ENCODE data around the gene MEIOC. TPM values are rescaled to one million over a fixed set of nuclear protein-coding genes. Genes with fewer than 3 reads are reported as not detected.

Gene MEIOC
- total RNA-seq, 1 experiment from 2014 or later: 3.5 TPM

DNA sequence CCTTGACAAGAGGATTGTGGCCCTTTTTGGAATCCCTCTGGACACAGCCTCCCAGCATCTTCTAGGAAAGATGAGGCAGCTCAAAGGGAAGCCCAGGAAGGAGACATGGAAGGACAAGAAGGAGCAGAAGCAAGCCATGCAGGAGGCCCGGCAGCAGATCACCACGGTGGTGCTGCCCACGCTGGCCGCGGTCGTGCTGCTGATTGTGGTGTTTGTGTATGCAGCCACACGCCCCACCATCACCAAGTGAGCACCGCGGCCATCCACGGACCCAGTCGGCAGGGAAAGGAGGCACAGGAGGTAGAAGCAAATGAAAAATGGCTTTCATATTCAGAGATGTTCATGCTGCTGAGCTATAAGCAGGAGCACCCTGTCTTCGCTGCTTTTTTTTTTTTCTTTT lies 10.9 kb upstream of the MEIOC start:
- H3K9me3 Mint-ChIP-seq (ENCODE audit: low read depth, unreplicated experiment): no peaks in the 10 kb centered on the region
- peaks cover 64% of the 10 kb centered on the region for H3K27me3 Mint-ChIP-seq (ENCODE audit: unreplicated experiment)
- TF ChIP-seq, protein P1, sequence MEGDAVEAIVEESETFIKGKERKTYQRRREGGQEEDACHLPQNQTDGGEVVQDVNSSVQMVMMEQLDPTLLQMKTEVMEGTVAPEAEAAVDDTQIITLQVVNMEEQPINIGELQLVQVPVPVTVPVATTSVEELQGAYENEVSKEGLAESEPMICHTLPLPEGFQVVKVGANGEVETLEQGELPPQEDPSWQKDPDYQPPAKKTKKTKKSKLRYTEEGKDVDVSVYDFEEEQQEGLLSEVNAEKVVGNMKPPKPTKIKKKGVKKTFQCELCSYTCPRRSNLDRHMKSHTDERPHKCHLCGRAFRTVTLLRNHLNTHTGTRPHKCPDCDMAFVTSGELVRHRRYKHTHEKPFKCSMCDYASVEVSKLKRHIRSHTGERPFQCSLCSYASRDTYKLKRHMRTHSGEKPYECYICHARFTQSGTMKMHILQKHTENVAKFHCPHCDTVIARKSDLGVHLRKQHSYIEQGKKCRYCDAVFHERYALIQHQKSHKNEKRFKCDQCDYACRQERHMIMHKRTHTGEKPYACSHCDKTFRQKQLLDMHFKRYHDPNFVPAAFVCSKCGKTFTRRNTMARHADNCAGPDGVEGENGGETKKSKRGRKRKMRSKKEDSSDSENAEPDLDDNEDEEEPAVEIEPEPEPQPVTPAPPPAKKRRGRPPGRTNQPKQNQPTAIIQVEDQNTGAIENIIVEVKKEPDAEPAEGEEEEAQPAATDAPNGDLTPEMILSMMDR (IDR thresholded peaks at IDR 0.05; ENCODE audit: unreplicated experiment): no peak
- intact Hi-C loops (cut with micrococcal nuclease; ENCODE audit: unreplicated experiment): no loop called here
- H3K4me3 Mint-ChIP-seq (ENCODE audit: low read depth, unreplicated experiment): no peak overlapping the region
- H3K4me1 Mint-ChIP-seq (ENCODE audit: low read depth, unreplicated experiment): no peaks in the 10 kb centered on the region
- no peaks in the 10 kb centered on the region for H3K36me3 Mint-ChIP-seq (ENCODE audit: insufficient read depth, unreplicated experiment)
- no TSS peak for BruUV-seq (replicated peaks)
- no peak overlapping the region for H3K27ac Mint-ChIP-seq (ENCODE audit: unreplicated experiment)
- CTCF ChIA-PET: interaction anchor here (1.0 to 2.2 kb wide), 2 partner anchors 11 to 22 kb away, joined by 3 to 5 read pairs; partner anchors contain the start of gene MEIOC
- DNase-seq: no peak

GRCh38 chr17:44646280-44646679 lies 10.0 kb upstream of the MEIOC start:
- CTCF ChIA-PET: interaction anchor here (0.7 to 2.2 kb wide), 3 partner anchors 10 to 457 kb away, joined by 3 to 5 read pairs (median 4); partner anchors contain the start of gene MEIOC
- H3K27me3 Mint-ChIP-seq (ENCODE audit: unreplicated experiment): peaks cover 63% of the 10 kb centered on the region
- BruUV-seq (replicated peaks): no TSS peak
- no peaks in the 10 kb centered on the region for H3K36me3 Mint-ChIP-seq (ENCODE audit: insufficient read depth, unreplicated experiment)
- H3K4me3 Mint-ChIP-seq (ENCODE audit: low read depth, unreplicated experiment): no peak overlapping the region
- H3K27ac Mint-ChIP-seq (ENCODE audit: unreplicated experiment): no peak overlapping the region
- H3K4me1 Mint-ChIP-seq (ENCODE audit: low read depth, unreplicated experiment): no peaks in the 10 kb centered on the region
- DNase-seq: no peak
- intact Hi-C loops (cut with micrococcal nuclease; ENCODE audit: unreplicated experiment): no loop called here
- TF ChIP-seq, protein P1 (IDR thresholded peaks at IDR 0.05; ENCODE audit: unreplicated experiment): no peak
- no peaks in the 10 kb centered on the region for H3K9me3 Mint-ChIP-seq (ENCODE audit: low read depth, unreplicated experiment)

- H3K36me3 Mint-ChIP-seq (ENCODE audit: insufficient read depth, unreplicated experiment): no peaks in the 10 kb centered on the region
- no peak overlapping the region for H3K27ac Mint-ChIP-seq (ENCODE audit: unreplicated experiment)
- no peak overlapping the region for H3K4me3 Mint-ChIP-seq (ENCODE audit: low read depth, unreplicated experiment)
- TF ChIP-seq, protein P1 (IDR thresholded peaks at IDR 0.05; ENCODE audit: unreplicated experiment): no peak
- H3K27me3 Mint-ChIP-seq (ENCODE audit: unreplicated experiment): peaks cover 48% of the 10 kb centered on the region
- CTCF ChIA-PET: interaction anchor here (0.7 kb wide), 2 partner anchors 750 to 1483 kb away, joined by 3 read pairs; no protein-coding TSS in a partner anchor
- no TSS peak for BruUV-seq (replicated peaks)
- H3K9me3 Mint-ChIP-seq (ENCODE audit: low read depth, unreplicated experiment): no peaks in the 10 kb centered on the region
- DNase-seq: no peak
- intact Hi-C loops (cut with micrococcal nuclease; ENCODE audit: unreplicated experiment): no loop called here
- H3K4me1 Mint-ChIP-seq (ENCODE audit: low read depth, unreplicated experiment): no peaks in the 10 kb centered on the region
Observed at GRCh38 chr17:44647736-44648135, 8.5 kb upstream of the MEIOC start.

DNA sequence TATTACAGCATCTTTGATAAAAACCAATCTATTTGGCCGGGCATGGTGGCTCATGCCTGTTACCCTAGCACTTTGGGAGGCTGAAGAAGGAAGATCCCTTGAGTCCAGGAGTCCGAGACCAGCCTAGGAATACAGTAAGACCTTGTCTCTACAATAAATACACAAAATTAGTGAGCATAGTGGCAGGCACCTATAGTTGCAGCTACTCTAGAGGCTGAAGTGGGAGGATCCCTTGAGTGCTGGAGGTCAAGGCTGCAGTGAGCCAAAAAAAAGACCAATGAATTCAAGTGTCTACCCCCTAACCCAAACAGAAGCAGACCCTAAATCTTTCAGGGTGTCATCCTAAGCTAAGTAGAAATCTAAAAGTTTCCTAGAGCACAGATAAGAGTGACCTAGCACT lies 7.3 kb upstream of the MEIOC start:
- H3K4me1 Mint-ChIP-seq (ENCODE audit: low read depth, unreplicated experiment): no peaks in the 10 kb centered on the region
- CTCF ChIA-PET: interaction anchor here (1.0 to 1.1 kb wide), 2 partner anchors 9 to 62 kb away, joined by 3 read pairs; no protein-coding TSS in a partner anchor

More for the DNA sequence above, 7.3 kb upstream of the MEIOC start:
- H3K4me3 Mint-ChIP-seq (ENCODE audit: low read depth, unreplicated experiment): no peak overlapping the region
- no peak overlapping the region for H3K27ac Mint-ChIP-seq (ENCODE audit: unreplicated experiment)
- intact Hi-C loops (cut with micrococcal nuclease; ENCODE audit: unreplicated experiment): no loop called here
- H3K36me3 Mint-ChIP-seq (ENCODE audit: insufficient read depth, unreplicated experiment): no peaks in the 10 kb centered on the region
- TF ChIP-seq, protein P1 (IDR thresholded peaks at IDR 0.05; ENCODE audit: unreplicated experiment): no peak
- H3K27me3 Mint-ChIP-seq (ENCODE audit: unreplicated experiment): peaks cover 43% of the 10 kb centered on the region
- no TSS peak for BruUV-seq (replicated peaks)
- H3K9me3 Mint-ChIP-seq (ENCODE audit: low read depth, unreplicated experiment): no peaks in the 10 kb centered on the region
- no peak for DNase-seq
